Loucy (cell line): Measurements from ENCODE around the gene OSM.

Experiments
- EZH2phosphoT487 ChIP-seq: fragments of 200-600 bp; IDR thresholded peaks from 2 replicates; pipeline ENCODE4 v1.6.1; 2018; ENCODE audit warnings: antibody characterized with exemption, mild to moderate bottlenecking, moderate library complexity, borderline replicate concordance
- TF ChIP-seq, protein P1 (sequence below): fragments of 200-600 bp; sonication (generic); conservative IDR thresholded peaks from 2 replicates; pipeline ENCODE4 v1.5.1; 2014; ENCODE audit warnings: mild to moderate bottlenecking, antibody characterized with exemption, low read length

DNA sequence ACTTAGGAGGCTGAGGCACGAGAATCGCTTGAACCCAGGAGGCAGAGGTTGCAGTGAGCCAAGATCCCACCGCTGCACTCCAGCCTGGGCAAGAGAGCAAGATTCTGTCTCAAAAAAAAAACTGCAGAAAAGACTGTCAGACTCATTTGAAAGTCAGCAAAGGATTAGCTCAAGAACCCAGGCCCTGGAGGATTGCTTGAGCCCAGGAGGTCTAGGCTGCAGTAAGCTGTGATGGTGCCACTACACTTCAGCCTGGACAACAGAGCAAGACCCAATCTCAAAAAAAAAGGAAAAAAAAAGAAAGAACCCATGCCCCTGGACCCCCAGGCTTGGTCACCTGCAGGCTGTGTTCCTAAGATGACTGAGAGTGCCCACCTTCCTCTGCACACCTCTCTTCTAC lies 36.3 kb downstream of the OSM start:
- TF ChIP-seq, protein P1, sequence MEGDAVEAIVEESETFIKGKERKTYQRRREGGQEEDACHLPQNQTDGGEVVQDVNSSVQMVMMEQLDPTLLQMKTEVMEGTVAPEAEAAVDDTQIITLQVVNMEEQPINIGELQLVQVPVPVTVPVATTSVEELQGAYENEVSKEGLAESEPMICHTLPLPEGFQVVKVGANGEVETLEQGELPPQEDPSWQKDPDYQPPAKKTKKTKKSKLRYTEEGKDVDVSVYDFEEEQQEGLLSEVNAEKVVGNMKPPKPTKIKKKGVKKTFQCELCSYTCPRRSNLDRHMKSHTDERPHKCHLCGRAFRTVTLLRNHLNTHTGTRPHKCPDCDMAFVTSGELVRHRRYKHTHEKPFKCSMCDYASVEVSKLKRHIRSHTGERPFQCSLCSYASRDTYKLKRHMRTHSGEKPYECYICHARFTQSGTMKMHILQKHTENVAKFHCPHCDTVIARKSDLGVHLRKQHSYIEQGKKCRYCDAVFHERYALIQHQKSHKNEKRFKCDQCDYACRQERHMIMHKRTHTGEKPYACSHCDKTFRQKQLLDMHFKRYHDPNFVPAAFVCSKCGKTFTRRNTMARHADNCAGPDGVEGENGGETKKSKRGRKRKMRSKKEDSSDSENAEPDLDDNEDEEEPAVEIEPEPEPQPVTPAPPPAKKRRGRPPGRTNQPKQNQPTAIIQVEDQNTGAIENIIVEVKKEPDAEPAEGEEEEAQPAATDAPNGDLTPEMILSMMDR = no peak
- TF ChIP-seq EZH2phosphoT487 = no peak
